Left ventricle myocardium inferior (tissue), 1 donor: ENCODE results near the gene SHOC1. TPM values are rescaled to one million over a fixed set of nuclear protein-coding genes. Genes with fewer than 3 reads are reported as not detected.
"Not testable (repeated sequence)": the region's sequence is repeated elsewhere in the genome, so short reads cannot be mapped to it uniquely, and the experiment has no call there.

Experiments
- DNase-seq: peaks from one replicate; pipeline ENCODE4 v3.0.0-alpha.2; 2020
- H3K27ac ChIP-seq: fragments of 200-600 bp; replicated peaks from 2 replicates; pipeline ENCODE4 v1.8.0; 2021
- H3K27me3 ChIP-seq: fragments of 200-600 bp; 2 replicates; pipeline ENCODE4 v1.8.0; 2021; ENCODE audit warnings: low read depth
- H3K36me3 ChIP-seq: fragments of 200-600 bp; 2 replicates; pipeline ENCODE4 v1.8.0; 2021
- H3K4me1 ChIP-seq: fragments of 200-600 bp; 2 replicates; pipeline ENCODE4 v1.8.0; 2021
- H3K4me3 ChIP-seq: fragments of 200-600 bp; 2 replicates; pipeline ENCODE4 v1.8.0; 2021; ENCODE audit warnings: mild to moderate bottlenecking, moderate library complexity
- H3K9me3 ChIP-seq: fragments of 200-600 bp; replicated peaks from 2 replicates; pipeline ENCODE4 v1.8.0; 2021
- intact Hi-C: fragments of 100-400 bp; cut with micrococcal nuclease; formaldehyde crosslinking; loops from one replicate; pipeline ENCODE4 v1.11.0; 2022
- total RNA-seq: library from RNA; stranded (reverse); fragmentation: NEBNext Ultra II Directional; extraction: Animal tissue kit (Norgen Biotek cat#: 25700); gene quantifications from one replicate; pipeline ENCODE4 v1.2.1, GENCODE V29; 2021
- TF ChIP-seq, protein P1 (sequence below): fragments of 200-600 bp; IDR thresholded peaks from 2 replicates; pipeline ENCODE4 v1.8.0; 2021; ENCODE audit warnings: antibody characterized with exemption, mild to moderate bottlenecking, borderline replicate concordance
- donor health status: DM: no; HTN: yes; CAD: no; lungs with severe emphysema.

The SHOC1 gene
- total RNA-seq, 1 donor from 2014 or later = not detected

DNA sequence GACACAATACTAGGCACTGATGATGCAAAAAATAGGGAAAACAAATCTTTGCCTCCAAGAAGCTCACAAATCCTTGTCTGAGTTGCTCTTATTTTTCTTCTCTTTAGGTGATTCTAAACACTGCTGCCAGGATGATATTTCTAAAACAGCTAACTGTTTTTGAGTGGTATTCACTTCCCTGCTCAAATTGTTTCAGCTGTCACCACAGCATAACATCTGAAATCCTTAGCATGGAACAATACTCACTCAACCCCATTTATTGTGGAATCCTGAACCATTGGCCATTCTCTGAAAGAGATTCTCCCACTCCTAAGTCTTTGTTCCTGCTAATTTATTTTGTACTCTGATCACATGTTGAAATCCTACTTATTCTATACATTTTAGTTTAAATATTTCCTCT lies 4.8 kb upstream of the SHOC1 start:
- Histone ChIP-seq H3K4me3 (no peak overlapping the region), H3K27me3 (no peaks in the 10 kb centered on the region), H3K27ac (no peak overlapping the region), H3K36me3 (peaks cover 4% of the 10 kb centered on the region), H3K9me3 (no peaks in the 10 kb centered on the region), H3K4me1 (no peaks in the 10 kb centered on the region)
- TF ChIP-seq, protein P1, sequence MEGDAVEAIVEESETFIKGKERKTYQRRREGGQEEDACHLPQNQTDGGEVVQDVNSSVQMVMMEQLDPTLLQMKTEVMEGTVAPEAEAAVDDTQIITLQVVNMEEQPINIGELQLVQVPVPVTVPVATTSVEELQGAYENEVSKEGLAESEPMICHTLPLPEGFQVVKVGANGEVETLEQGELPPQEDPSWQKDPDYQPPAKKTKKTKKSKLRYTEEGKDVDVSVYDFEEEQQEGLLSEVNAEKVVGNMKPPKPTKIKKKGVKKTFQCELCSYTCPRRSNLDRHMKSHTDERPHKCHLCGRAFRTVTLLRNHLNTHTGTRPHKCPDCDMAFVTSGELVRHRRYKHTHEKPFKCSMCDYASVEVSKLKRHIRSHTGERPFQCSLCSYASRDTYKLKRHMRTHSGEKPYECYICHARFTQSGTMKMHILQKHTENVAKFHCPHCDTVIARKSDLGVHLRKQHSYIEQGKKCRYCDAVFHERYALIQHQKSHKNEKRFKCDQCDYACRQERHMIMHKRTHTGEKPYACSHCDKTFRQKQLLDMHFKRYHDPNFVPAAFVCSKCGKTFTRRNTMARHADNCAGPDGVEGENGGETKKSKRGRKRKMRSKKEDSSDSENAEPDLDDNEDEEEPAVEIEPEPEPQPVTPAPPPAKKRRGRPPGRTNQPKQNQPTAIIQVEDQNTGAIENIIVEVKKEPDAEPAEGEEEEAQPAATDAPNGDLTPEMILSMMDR = no peak
- intact Hi-C loops = no loop called here
- no peak for DNase-seq

DNA sequence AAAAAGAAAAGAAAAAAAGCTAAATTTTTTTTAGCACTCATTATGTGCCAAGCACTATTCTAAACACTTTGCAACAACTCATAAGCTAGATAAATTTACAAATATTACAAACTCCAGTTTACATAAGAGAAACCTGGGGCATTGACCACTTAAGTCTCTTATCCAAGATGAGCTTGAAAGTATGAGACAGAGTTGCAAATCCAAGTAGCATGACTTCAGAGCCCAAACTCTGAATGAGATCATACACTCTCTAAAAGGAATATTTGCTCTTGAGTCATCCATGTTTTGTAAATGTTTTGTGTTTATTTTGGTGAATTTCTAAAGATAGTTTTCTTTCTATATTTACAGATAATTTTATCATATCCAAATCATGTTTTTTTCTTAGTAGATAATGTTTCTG lies 4.0 kb upstream of the SHOC1 start:
- Histone ChIP-seq H3K27ac (no peak overlapping the region), H3K27me3 (no peaks in the 10 kb centered on the region), H3K4me1 (no peaks in the 10 kb centered on the region), H3K36me3 (peaks cover 4% of the 10 kb centered on the region), H3K9me3 (no peaks in the 10 kb centered on the region), H3K4me3 (no peak overlapping the region)
- TF ChIP-seq, protein P1 = no peak
- intact Hi-C loops = no loop called here
- no peak for DNase-seq

DNA sequence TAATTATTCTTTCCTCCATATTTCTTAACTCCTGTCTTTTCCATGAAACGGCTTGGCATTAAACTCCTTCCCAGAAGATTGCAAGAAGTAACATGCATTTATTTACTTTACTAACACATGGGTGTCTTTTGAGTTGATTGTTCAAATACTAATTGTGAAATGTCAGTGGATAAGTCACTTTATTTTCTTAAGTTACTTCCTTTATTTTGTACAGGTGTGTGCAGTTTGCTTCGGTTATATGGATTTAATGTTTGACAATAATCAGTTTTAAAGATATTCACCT lies 761 bp upstream of the SHOC1 start:
- Histone ChIP-seq H3K9me3 (no peaks in the 10 kb centered on the region), H3K27me3 (no peaks in the 10 kb centered on the region), H3K27ac (no peak overlapping the region), H3K36me3 (peaks cover 4% of the 10 kb centered on the region), H3K4me3 (no peak overlapping the region), H3K4me1 (no peaks in the 10 kb centered on the region)
- TF ChIP-seq, protein P1 = no peak
- no peak for DNase-seq
- intact Hi-C loops = no loop called here

DNA sequence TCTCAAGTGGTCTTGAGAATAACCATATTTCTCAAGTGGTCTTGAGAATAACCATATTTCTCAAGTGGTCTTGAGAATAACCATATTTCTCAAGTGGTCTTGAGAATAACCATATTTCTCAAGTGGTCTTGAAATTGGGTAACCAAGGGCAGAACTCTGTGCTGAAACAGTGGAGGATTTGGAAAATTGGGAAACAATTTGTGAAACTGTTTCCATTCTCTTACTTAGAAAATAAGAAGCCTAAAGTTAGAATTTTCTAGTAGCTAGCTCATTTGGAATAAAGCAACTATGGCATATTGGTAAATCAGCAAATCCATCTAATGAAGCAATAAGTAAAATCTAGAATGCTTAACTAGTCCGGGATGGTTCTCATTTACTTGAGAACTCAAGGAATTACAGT lies 2.9 kb downstream of the SHOC1 start:
- H3K4me1 ChIP-seq, DNase-seq, intact Hi-C loops, H3K36me3 ChIP-seq, H3K27me3 ChIP-seq, H3K27ac ChIP-seq, H3K4me3 ChIP-seq, H3K9me3 ChIP-seq: not testable (repeated sequence)

DNA sequence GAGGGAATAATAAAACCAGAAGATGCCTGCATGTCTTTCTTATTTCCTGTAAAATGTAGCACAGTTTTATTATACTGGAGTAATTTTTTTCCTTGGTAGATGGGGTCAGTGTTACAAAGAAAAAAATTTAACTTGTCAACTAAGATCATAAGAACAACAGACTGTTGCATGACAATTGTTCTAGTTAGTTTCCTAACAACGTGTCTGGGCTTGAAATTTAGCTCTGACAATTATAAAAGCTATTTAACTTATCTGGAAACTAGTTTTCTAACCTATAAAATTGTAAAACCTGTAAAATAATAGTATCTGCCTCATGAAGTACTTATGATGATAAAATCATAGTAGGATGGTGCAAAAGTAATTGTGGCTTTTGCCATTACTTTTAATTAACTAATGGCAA lies 4.9 kb downstream of the SHOC1 start:
- Histone ChIP-seq H3K36me3 (peaks cover 9% of the 10 kb centered on the region), H3K9me3 (peaks cover 9% of the 10 kb centered on the region), H3K27me3 (no peaks in the 10 kb centered on the region), H3K4me1 (no peaks in the 10 kb centered on the region), H3K27ac (no peak overlapping the region), H3K4me3 (no peak overlapping the region)
- intact Hi-C loops = no loop called here
- DNase-seq = no peak
- TF ChIP-seq, protein P1 = no peak

DNA sequence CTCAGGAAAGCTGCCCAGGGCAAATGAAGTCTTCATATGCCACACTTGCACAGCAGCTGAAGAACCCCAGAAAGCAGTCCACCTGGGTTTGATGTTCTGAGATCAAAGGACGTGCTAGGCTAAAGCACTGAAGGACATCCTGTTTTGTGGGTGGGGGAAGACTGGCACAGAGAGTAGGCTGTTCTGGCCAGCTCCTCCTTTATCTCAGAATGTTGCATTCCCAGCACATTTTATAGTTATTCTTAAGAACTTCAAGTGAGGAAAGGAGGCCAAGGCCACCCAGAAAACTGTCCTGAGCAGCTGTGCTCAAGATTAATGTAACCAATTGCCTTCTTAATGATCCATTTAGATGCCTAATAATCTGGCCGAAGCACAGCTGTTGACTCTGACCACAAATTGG lies 10.9 kb downstream of the SHOC1 start:
- no peak overlapping the region for H3K4me3 ChIP-seq
- TF ChIP-seq, protein P1 = no peak
- H3K27me3 ChIP-seq = no peaks in the 10 kb centered on the region
- no peak for DNase-seq
- intact Hi-C loops = no loop called here
- no peaks in the 10 kb centered on the region for H3K4me1 ChIP-seq
- H3K27ac ChIP-seq = no peak overlapping the region
- H3K9me3 ChIP-seq = peaks cover 9% of the 10 kb centered on the region
- peaks cover 8% of the 10 kb centered on the region for H3K36me3 ChIP-seq
